GM21515 (cell line): ENCODE results near the gene CEP120.
"Not testable (repeated sequence)": the region's sequence is repeated elsewhere in the genome, so short reads cannot be mapped to it uniquely, and the experiment has no call there.

Source experiments
- ATAC-seq: cut with Tn5 transposase; IDR thresholded peaks from one replicate; pipeline ENCODE4 v1.9.1; 2021; ENCODE audit not compliant: unreplicated experiment

The CEP120 gene

DNA sequence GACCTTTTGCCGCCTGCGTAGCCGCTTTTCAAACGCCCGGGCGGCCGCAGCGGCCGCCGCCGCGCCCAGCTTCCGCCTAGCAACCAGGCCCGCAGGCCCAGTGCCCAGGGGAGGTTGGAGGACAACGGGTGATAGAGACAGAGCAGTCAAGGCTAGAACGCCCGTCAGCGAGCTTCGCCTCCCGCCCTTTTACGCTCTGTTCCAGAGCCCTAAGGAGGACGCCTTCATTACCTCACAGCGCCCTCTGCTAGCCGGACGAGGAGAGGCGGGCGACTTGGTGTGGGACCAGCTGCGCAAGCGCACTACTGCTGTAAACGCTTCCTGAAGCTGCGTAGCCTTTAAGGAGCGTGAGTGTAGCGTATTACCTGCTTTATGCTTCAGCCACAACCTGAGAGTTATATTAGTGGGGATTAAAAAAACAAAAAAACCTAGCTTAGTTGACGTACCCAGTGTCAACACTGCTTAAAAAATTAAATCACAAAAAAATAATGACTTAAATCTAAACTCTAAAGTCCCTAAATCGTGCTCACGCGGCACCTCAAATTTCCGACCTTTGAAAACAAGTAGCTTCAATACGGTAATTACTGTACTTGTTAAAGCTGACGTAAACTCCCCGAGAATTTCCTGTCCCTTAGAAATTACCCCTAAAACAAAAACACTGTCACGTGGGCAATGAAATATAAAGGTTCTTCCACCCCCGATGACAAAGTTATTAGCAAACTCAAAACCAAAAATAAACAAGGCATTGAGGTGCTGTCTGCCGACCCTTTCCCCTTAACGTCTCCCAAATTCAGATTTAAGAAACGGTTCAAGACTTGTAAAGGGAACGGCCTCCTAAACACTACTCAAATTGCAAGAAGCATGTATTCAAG lies at the start of gene CEP120:
CEP120 (minus strand) TSS at position 126 of the 872 bp plus-strand sequence. CDS start 405 bp downstream, outside the sequence.
- peak; percentile 99 for ATAC-seq

DNA sequence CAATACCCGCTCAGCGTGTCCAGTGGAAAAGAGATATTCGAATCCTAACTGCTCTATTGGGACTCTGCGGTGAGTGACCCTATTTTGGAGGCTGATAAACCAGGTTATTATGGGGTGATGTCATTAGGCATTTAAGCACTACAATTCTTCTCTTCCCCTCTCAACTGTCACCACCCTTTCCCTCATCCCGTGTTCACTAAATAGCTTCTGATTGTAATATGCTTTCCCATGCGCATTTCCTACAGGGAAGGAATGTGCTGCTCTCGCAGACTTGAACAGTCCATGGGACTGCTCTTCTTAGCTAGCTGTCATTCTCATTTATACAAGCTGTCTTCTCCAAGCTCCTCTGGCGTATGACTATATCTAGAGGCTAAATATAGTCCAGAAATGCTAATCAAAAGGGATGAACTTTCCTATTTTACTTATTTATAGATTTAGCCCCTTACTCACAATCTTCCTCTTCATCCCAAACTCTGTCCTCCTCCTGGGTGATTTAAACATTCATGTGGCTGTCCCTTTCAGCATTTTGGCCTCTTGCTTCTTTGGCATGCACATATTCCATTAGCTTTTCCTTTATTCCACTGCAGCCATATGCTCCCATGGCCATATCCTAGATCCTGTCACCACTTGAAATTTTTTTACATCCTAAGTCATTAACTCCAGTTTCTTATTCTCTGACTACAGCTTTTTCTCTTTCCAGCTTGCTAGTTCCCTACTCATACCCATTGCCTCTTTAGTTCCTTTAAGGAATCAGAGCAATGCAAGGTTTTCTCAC lies 49.1 kb upstream of the CEP120 start:
- no peak for ATAC-seq

GRCh38 chr5:123471385-123471784 lies 48.2 kb upstream of the CEP120 start:
- no peak for ATAC-seq

DNA sequence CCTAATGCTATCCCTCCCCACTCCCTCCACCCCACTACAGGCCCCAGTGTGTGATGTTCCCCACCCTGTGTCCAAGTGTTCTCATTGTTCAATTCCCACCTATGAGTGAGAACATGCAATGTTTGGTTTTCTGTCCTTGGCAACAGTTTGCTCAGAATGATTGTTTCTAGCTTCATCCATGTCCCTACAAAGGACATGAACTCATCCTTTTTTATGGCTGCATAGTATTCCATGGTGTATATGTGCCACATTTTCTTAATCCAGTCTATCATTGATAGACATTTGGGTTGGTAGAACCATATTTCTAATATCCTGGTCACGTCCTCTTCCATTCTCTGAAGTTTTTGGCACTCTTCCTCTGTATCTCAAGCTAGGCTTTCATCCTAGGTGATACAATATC lies 43.6 kb upstream of the CEP120 start:
- not testable (repeated sequence) for ATAC-seq

- ATAC-seq = no peak
Measured at GRCh38 chr5:123460296-123460729, 37.1 kb upstream of the CEP120 start.

DNA sequence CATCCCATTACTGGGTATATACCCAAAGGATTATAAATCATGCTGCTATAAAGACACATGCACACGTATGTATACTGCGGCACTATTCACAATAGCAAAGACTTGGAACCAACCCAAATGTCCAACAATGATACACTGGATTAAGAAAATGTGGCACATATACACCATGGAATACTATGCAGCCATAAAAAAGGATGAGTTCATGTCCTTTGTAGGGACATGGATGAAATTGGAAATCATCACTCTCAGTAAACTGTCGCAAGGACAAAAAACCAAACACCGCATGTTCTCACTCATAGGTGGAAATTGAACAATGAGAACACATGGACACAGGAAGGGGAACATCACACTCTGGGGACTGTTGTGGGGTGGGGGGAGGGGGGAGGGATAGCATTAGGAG lies 35.8 kb upstream of the CEP120 start:
- not testable (repeated sequence) for ATAC-seq

DNA sequence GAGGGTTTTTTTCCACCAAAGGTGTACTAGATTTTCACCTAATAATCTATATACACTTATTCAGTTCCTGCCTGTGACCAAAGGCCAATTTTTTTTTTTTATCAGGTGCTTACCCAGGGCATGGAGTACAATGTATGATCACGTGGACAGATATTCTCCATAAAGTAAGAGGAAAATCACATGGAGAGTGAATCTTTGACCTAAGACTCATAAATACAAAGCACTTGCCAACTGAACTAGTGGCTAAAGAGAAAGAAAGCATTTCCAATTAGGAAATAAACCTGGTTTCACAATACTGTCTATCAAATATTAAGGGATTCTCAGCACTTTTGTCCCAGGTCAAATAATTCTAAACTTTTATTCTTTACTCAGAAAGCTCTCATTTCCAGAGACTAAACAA lies 33.0 kb upstream of the CEP120 start:
- ATAC-seq = no peak

- peak; percentile 98 for ATAC-seq
Measured at GRCh38 chr5:123455640-123456039, 32.4 kb upstream of the CEP120 start.

DNA sequence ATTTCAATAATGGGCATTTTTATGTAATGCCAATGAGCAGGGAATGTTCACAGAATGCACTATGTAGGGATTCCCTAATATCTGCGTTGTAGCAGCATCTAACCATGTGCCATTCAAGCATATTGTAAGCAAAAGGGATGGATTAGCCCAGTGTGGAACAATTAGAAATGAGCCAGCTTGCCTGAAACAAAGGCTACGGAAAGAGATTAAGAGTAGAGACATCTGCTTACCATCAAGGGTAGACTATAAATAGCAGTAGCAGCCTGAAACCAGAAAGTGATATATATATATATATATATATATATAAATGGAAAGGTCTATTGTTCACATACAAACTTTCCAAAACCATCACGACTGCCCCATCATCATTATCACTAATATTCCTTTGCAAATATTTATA lies 31.9 kb upstream of the CEP120 start:
- ATAC-seq = peak; percentile 51

GRCh38 chr5:123454259-123454911 lies 31.2 kb upstream of the CEP120 start:
- ATAC-seq = no peak

GRCh38 chr5:123452401-123452800 lies 29.2 kb upstream of the CEP120 start:
- ATAC-seq = no peak

- no peak for ATAC-seq
Measured at GRCh38 chr5:123451047-123451446, 27.8 kb upstream of the CEP120 start.

DNA sequence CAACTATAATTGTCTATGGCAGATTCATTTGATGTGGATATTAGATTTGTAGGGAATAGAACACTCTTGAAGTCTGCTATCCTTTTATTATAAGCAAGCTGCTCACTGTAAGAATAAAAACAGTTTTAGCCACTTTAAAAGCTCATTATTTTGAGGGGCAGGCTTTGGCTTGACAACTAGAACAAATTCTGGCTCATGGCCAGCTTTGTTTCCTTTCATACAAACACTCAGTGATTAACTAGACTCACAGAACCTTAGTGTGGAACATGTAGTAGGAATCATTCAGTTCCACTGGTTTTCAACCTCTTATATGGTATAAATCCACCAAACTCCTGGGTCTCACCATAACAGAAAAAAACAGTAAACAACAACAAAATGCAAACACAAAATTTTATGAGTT lies 27.4 kb upstream of the CEP120 start:
- no peak for ATAC-seq

- peak; percentile 33 for ATAC-seq
Measured at GRCh38 chr5:123450114-123450513, 26.9 kb upstream of the CEP120 start.

DNA sequence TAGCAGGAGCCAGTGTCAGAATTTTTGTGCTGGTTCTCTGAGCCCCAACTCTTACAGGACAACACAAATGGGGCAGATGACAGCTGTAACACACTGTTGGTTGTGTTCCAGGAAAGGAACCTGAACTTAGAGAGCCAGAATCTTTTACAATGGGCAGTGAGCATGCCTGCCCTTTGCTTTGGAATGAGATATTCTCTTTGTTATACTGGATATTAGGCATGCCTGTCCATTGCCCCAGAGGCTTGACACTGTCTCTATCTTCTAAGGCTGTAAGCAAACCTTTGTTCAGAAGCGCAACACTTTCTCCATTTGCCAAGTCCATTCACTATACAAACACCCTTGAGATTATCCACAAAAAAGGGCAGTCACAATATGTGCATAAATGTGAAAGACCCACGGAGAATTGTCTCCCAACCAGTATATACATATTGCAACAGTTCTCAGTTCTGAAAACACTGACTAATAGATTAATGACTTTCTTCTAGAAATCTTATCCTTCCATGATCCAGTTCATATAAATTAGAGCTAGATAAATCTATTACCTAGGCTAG lies 26.3 kb upstream of the CEP120 start:
- ATAC-seq = no peak

GRCh38 chr5:123448743-123449142 lies 25.5 kb upstream of the CEP120 start:
- ATAC-seq = no peak

GRCh38 chr5:123448017-123448617 lies 24.9 kb upstream of the CEP120 start:
- ATAC-seq = peak; percentile 73

DNA sequence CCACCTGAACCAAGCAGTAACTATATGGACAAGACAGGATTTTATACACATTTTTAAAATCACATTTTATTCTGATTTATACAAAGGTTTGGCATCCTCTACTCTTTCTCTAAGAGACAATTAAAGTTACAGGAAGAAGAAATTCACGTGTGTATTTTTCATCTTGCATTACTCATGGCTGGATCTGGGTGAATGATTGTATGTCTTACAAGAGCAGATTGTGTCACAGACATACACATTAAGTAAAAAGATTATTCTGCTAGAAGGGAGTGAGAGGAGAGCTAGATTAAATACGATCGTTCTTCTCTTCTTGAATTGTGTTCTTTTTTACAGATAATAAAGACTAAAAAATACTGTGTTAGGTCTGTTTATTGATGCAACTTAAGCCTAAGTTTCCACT lies 20.8 kb upstream of the CEP120 start:
- ATAC-seq = no peak

DNA sequence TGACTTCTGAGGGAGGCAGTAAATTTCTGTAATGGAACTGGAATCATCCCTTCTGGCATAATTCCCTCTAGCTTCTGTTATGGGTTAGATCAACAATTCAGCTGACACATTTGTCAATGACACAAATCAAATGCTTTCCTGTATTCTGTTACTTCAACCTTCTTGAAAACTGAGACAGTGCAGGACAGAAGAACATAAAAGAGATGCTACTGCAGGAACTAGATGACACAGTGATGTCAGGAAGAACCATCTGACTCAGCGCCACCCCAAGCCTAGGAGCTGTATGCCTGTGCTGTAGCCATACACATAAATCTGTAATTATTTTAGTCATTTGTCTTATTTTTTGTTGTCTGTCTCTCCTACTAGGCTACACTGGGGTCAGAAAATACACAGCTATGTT lies 18.2 kb upstream of the CEP120 start:
- peak; percentile 39 for ATAC-seq

DNA sequence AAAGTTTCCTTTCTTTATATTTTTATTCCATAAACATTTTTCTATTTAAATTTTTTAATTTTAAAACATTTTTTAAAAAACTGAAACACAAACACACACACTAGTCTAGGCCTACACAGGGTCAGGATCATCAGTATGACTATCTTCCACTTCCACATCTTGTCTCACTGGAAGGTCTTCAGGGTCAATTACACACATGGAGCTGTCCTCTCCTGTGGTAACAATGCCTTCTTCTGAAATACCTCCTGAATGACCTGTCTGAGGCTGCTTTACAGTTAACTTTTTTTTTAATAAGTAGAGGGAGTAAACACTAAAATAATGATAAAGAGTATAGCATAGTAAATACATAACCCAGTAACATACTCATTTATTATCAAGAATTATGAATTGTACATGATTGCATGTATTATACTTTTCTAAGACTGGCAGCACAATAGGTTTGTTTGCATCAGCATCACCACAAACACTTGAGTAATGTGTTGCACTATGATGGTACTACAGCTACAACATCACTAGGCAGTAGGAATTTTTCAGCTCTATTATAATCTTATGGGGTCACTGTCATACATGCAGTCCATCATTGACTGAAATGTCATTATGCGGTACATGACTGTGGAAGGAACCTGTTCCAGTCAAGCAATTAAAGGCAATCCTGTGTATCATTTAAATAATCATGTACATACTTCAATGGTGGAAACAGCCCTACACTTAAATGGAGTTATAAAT lies 17.4 kb upstream of the CEP120 start:
- no peak for ATAC-seq
